ENCODE data around the gene UBE2E2. TPM values are rescaled to one million over a fixed set of nuclear protein-coding genes. Genes with fewer than 3 reads are reported as not detected.

Gene UBE2E2
- total and polyA plus RNA-seq, 8 donors, result 6.5 to 128 (median 18.9) TPM

- Histone ChIP-seq H3K36me3 (no peaks in the 10 kb centered on the region), H3K27ac (no peak overlapping the region), H3K4me1 (peaks cover 0 to 23% (median 6%) of the 10 kb centered on the region in 4 donors), H3K4me3 (no peak overlapping the region), H3K9me3 (no peaks in the 10 kb centered on the region), H3K27me3 (no peaks in the 10 kb centered on the region)
- 73 to 81% (median 76%) methylated on average over 3 of the region's 3 CpGs for WGBS, 5 donors
- TF ChIP-seq CTCF (IDR thresholded peaks at IDR 0.05) (no peak), POLR2A (IDR thresholded peaks at IDR 0.05) (no peak), POLR2AphosphoS5 (IDR thresholded peaks at IDR 0.05) (no peak), EP300 (IDR thresholded peaks at IDR 0.05) (no peak)
- intact Hi-C loops (cut with DNase I; ENCODE audit: low total_unique reads), result no loop called here
- no peak for DNase-seq
These were observed 218.8 kb downstream of the UBE2E2 start for GRCh38 chr3:23421811-23422516.

GRCh38 chr3:23422517-23422851 lies 219.4 kb downstream of the UBE2E2 start:
- intact Hi-C loops (cut with DNase I; ENCODE audit: low total_unique reads), result no loop called here
- DNase-seq, result no peak
- Histone ChIP-seq H3K27me3 (no peaks in the 10 kb centered on the region), H3K4me1 (peaks cover 0 to 23% (median 6%) of the 10 kb centered on the region in 4 donors), H3K36me3 (no peaks in the 10 kb centered on the region), H3K4me3 (no peak overlapping the region), H3K27ac (no peak overlapping the region), H3K9me3 (no peaks in the 10 kb centered on the region)
- TF ChIP-seq CTCF (IDR thresholded peaks at IDR 0.05) (no peak), POLR2A (IDR thresholded peaks at IDR 0.05) (no peak), POLR2AphosphoS5 (IDR thresholded peaks at IDR 0.05) (no peak), EP300 (IDR thresholded peaks at IDR 0.05) (no peak)

- Histone ChIP-seq H3K36me3 (no peaks in the 10 kb centered on the region), H3K4me1 (peaks cover 0 to 23% (median 6%) of the 10 kb centered on the region in 4 donors), H3K9me3 (no peaks in the 10 kb centered on the region), H3K4me3 (no peak overlapping the region), H3K27ac (no peak overlapping the region), H3K27me3 (no peaks in the 10 kb centered on the region)
- intact Hi-C loops (cut with DNase I; ENCODE audit: low total_unique reads), result no loop called here
- TF ChIP-seq EP300 (IDR thresholded peaks at IDR 0.05) (no peak), POLR2A (IDR thresholded peaks at IDR 0.05) (no peak), POLR2AphosphoS5 (IDR thresholded peaks at IDR 0.05) (no peak), CTCF (IDR thresholded peaks at IDR 0.05) (no peak)
- no peak for DNase-seq
- WGBS, 5 donors, result 86 to 98% (median 93%) methylated on average over 3 of the region's 3 CpGs
These were observed 222.3 kb downstream of the UBE2E2 start for GRCh38 chr3:23425410-23425809.

GRCh38 chr3:23430781-23431398 lies 227.8 kb downstream of the UBE2E2 start:
- TF ChIP-seq POLR2A (IDR thresholded peaks at IDR 0.05) (no peak), POLR2AphosphoS5 (IDR thresholded peaks at IDR 0.05) (no peak), CTCF (IDR thresholded peaks at IDR 0.05) (no peak), EP300 (IDR thresholded peaks at IDR 0.05) (no peak)
- Histone ChIP-seq H3K27ac (no peak overlapping the region), H3K36me3 (no peaks in the 10 kb centered on the region), H3K27me3 (no peaks in the 10 kb centered on the region), H3K4me3 (no peak overlapping the region), H3K4me1 (no peaks in the 10 kb centered on the region), H3K9me3 (no peaks in the 10 kb centered on the region)
- 67 to 82% (median 81%) methylated on average over 2 of the region's 2 CpGs for WGBS, 5 donors
- intact Hi-C loops (cut with DNase I; ENCODE audit: low total_unique reads), result no loop called here
- DNase-seq, result no peak

All from stomach (tissue), 9 donors.